Activated T-cell treated with anti-CD3 and anti-CD28 coated beads for 4 hours (primary cell): ENCODE measurements around the gene UNC79.

Source experiments
- DNase-seq: peaks from one replicate; pipeline ENCODE4 v3.0.0-alpha.2; 2020

Gene UNC79

DNA sequence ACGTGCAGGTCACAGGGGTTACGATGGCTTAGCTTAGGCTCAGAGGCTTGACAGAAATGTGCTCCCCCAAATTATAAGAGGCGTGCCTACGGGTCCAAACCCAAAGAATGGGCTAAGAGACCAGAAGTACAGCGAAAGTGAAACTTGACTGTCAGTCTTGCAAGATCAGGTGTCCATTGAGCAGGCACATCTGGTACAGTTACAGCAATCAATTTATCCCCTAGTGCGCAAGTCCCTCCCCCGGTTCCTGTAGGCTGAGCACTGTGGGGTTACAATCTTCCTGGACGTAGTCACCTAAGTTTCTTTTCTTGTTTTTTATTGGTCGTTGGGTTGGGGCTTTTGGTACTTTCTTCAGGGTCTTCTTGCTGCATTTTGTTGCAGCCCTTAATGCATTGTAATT lies 134.2 kb downstream of the UNC79 start:
- no peak for DNase-seq

DNA sequence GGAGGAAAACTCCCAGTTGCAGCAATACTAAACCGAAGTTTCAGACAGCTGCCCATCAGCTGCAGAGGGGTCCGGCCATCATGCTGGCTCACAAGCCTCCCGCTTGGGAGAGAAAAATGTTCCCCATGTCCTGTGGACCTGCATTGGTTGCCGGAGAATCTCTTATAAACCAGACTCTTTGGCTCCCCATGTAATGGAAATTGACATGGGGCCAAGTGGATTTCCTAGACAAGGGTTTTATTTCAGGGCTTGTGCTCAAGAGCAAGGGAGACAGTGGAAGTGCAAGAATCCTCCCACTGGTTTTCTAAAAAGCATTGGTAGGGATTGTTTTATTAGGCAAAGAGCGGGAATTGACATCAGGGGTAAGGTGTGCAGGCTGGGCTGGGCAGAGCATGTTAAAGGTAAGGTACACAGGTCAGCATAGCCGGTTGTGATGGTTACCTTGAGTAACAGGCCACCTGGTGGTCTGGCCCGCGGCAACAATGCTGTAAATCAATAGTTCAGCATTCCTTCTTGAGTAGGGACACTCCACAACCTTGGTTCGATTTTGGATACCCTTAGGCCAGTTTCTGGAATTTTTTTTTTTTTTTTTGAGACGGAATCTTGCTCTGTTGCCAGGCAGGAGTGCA lies 135.4 kb downstream of the UNC79 start:
- DNase-seq, result no peak

DNA sequence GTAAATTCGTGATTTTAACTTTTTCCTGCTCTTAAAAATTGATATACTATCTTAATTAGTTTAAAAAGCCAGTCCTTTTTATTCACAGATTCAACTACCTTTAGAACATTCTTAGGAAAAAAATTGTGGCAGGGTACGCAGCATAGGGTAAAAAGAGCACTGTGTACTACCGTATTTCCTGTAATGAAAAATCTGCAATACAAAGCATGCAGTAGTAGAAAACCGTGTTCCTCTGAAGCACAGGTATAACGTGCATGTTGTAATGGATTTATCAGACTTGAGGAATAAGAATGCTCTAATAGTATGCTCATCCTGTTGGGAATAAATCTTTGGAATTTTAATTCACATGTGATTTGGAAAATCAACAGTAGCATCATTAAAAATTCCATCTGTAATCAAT lies 140.5 kb downstream of the UNC79 start:
- no peak for DNase-seq

DNA sequence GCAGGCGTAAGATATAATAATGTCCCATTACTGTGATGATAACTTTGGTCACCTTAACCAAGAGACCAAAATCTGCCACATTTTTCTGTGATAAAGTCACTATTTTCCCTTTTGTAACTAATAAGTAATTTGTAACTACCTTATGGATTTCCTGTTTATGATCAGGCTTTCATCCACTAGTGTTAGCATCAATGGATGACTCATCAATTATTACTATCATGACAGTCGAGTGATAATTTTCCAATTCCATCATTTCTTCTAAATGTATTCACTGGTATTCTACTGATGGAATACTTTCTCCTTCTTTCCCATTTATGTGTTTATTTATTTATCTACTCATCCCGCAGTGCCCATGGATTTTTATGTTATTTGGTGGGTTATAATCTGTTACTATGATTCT lies 148.4 kb downstream of the UNC79 start:
- DNase-seq, result no peak

DNA sequence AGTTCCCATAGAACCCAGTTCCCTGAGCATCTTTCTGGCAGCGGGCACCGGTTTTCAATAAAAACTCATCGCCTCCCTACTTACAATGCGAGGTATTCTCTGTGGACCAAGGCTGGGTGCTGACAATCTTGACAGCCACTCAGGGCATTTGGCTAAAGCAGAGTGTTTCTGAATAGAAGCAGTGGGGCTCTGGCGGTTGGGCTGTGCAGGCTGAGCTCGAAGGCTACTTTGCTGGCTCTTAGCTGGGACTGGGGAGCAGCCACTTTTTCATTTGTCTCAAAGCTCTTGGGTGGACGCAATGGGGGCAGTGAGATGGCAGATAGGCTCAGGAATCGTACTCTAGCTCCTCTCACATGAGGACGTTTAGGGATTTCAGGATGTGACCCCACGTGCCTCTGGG lies 151.8 kb downstream of the UNC79 start:
- DNase-seq, result no peak

DNA sequence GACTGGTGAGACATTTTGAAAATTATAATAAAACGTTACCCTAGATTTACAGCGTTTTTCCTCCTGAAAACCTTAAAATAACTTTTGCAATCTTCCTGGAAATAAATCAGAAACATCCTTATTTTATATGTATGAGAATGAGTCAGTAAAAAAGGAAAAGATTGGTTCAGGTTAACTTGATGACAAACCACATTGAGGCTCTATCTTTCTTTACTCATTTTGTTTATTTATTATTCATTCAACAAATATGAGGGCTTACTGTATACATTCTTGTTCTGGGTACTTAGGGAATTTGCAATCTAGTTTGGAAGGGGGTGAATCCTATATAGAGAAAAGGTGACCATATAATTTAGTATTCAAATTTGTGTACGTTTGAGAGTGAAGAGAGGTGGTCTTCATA lies 156.6 kb downstream of the UNC79 start:
- no peak for DNase-seq

DNA sequence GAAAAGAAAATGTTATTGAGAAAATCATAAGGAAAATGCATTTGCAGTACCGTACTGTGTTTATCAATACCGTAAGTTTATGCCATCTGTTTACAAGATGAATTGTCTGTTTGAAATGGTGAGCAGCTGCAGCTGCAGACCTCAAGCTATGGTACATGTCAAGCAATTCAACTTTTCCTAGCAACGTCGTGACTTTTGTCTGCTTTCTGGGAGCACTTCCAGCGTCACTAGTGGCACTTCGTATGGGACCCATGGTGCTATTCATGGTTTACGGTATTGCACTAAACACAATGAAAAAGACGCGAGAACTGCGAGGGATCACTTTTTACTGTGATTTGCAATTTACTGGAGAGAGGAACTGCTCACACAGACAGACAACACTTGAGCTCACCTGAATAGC lies 160.8 kb downstream of the UNC79 start:
- DNase-seq, result no peak

DNA sequence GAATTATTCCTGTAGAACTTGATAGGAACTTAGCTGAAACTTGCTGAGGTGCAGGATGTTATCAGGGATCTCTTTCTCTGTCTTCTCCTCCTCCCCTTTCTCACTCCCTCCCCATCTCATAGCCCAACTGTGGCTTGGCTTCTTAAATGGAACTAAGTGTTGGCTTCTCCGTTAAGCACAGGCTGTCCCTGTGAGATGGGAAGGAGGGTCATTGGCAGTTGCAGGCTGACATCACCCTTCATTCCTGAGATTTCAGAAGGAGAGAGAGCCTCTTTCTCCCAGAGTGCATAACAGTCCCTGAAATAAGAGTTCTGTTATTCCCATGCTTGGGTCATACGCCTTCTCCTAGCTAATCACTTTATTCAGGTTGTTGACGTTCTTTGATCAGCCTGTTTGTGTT lies 162.0 kb downstream of the UNC79 start:
- DNase-seq, result no peak

DNA sequence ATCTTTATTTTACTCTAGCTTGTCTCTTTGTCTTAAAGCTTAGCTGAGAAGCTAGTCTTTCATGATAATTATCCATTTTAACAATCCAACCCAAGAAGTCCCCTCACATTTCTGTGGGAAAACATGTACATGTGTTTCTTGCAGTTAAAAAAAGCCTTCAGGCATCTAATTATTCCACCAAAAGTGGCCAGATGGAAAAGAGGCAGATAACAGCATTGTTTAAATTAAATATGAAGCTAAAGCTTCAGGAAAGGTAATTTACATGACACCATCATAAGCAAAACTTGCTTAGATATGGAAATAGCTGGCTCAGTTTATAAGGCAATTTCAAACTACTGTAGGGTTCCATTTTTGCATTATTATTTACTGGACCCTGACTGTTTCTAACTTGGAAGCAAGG lies 175.4 kb downstream of the UNC79 start:
- no peak for DNase-seq

DNA sequence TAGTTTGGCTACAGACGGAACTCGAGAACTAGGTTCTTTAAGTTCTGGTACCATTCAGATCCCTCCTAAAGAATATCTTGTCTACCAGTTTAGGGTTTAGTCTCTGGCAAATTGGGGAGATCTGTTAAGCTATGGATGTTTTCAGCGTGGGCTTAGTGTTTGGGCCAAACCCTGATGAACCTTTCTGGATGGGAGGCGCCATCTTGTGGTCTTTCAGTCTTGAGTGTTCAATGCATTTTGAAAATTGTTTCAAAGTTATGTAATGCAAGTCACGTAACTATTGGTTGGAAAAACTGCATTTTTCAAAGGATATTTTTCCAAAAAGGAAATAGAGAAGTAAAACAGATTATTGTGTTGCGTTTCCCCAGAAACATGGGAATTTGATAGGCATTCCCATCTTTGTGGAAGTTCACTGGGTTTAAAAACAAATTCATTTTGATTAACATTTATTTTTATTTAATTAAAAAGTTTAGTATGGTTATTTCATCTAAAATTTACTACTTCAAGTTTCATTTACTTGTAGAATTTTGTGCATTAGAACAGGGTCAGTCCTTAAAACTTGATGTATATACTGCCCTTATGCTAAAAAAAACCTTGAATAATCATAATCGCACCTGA lies 188.5 kb downstream of the UNC79 start:
- no peak for DNase-seq

DNA sequence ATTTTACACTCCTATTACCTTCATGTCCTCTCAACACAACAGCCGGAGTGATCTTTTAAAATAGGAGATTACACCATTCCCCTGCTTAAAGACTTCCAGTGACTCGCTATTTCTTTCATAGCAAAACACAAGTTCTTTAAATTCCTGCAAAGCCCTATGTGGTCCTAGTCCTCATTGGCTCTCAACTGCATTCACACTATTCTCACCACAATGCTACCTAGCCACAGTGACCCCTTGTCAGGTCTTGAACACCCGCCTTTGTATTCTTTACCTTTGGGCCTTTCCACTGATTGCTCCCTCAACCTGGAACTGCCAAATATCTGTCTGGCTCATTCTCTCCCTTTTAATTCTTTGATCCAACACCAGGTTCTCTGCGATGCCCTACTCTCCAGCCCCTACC lies 197.3 kb downstream of the UNC79 start:
- DNase-seq, result no peak

DNA sequence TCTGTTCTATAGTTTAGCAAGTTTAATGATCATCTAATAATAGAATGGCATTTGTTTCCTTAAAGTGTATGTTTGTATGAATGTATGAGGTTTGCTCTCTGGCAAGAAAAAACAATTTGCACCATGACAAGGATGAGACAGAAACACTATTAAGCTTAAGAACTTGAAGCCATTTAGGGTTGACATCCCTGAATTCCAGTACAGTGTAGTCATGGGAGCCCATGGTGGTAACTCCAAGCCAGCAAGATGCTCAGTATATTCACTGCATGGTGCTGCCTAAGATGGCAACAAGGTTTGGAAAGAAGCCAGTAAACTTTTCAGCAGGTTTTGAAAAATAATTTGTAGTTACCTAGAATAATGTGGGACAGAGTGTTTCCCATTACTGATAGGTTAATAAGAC lies 198.9 kb downstream of the UNC79 start:
- no peak for DNase-seq

DNA sequence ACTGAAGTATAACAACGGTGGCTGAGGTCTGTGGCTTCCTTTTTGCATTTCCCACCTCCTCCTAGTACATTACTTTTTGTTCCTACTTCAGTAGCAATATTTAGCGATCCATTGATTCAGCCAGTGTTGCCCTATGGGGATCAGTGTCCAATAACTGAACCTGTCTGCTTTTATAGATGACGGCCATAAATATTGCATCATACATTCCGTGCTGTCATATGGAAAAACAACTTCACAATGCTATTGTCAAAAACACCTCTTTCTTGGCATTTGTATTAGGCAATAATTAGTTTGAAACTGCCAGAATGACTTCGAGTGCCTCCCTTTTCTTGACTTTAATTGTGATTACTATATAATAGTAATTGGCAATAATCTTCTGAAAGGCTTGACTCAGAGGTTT lies 208.1 kb downstream of the UNC79 start:
- DNase-seq, result no peak

DNA sequence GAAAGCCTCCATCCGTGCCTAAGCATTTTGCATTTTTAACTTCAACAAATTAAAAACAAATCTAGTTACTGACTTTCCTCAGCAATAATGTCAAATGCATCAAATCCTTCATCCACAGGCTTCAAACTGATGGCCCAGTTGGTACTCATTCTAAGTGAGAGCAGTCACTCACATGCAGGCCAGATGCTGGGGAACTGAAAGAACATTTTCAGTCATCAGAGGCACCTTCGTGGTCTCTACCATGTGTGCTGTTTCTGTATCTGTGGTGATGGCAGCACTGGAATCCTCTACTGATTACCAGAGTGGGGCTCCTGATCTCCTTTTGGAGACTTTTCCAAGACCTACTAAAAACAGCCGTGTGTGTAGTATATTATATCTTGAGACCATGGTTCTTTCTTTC lies 212.4 kb downstream of the UNC79 start:
- no peak for DNase-seq

DNA sequence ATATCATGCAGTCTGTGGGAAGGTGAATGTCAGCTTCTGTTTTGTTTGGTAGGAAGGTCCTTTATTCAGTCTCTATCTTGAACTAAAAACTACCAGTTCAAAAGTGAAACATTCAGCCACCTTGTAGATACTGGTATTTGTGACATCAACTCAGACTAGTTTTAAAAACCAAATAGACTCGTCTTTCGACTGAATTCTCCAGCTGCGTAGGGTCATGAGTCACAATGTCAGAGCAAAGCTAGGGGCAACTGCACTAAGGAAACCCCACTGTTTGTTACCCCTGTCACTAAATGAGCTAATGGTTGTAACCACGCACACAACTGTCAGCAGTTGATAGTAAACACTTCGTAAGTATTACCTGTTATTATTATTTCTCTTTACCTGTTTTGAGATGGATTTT lies 212.9 kb downstream of the UNC79 start:
- DNase-seq, result no peak

DNA sequence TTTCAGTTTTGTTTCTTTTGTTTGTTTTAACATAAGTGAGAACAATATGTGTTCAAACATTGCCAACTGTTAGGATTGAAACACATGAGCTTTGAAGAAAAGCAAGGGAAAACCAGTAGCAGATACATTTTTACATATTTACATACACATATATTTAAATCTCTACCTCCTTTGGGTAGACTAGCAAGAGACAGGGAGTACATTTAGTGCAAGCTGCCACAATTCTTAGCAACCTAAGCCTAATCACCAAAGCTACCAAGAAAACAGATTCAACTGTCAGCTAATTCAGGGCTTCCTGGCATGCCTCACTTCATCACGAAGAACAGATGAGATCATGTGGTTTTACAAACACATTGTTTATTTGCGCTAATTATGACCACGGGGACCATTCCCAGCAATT lies 214.5 kb downstream of the UNC79 start:
- DNase-seq, result no peak

DNA sequence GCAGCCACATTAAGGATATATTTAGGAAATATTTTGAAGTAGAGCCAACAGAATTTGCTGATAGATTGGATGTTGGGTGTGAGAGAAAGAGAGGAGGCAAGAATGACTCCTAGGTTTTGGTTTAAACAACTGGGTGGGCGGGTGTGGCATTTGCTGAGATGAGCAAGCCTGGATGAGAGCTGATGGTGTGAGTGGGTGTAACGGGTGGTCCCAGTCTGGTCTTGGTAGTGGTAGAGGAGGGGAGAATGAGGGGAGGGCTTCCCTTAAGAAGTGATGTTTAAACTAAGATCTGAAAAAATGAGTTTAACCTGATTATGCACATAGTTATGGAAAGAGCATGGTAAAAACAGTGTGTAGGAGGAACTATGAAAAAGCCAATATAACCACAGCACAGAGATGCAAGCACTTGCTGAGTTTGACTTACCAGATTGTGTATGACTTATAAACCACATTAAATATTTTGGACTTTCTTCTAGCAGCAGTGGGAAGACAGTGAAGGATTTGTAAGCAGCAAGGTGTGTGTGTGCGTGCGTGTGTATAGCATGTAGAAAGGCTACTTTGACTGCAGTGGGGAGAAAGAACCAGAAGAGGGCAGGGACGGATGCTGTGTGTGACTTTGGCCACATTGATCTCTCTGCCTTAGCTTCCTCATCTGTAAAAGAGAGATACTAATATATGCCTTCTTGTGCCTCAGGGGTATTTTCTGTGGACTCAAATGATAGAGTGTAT lies 217.9 kb downstream of the UNC79 start:
- DNase-seq, result no peak

DNA sequence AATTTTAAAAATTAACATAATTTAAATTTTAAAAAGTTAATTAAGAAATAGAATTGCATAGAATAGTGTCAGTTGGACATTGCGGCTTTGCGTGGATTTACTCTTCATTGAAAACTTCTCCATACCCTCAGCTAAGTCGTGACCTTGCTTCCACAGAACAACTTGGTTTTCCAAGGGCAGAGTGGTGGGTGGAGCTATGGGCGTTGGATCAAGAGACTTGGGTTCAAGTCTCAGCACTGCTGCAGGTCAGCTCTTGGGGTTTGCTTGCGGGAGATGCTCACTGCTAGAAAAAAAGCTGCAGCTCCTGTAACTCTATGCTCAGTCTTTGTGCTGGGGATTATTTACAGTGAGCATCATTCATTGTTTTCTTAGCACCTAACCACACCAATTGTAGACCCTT lies 223.9 kb downstream of the UNC79 start:
- no peak for DNase-seq

DNA sequence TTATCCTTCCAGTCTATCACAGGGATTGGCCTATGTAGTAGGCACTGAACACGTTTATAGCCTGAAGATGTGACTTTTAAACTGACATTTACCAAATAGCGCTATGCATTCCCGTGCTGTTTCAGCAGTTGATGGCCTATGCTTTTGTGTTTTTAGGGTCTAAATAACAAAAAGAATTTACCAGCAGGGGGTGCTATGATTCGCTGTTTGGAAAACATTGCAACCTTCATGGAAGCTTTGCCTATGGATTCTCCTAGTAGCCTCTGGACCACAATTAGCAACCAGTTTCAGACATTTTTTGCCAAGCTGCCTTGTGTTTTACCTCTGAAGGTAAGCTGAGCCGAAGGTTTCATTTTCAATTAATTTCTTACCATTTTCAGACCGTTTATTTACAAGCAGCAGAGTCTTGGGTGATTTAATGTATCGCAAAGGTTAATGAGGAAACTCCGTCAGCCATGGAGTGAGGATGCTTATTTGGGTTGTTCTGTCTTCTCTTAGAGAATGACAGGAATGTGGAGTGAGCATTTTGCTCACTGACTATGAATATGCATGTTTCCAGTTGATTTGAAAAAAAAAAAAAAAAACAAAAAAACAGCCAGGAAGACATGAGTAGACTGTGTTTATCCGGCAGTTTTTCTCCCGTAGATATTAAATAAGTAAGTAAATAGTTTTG lies 224.5 kb downstream of the UNC79 start:
- DNase-seq, result no peak

DNA sequence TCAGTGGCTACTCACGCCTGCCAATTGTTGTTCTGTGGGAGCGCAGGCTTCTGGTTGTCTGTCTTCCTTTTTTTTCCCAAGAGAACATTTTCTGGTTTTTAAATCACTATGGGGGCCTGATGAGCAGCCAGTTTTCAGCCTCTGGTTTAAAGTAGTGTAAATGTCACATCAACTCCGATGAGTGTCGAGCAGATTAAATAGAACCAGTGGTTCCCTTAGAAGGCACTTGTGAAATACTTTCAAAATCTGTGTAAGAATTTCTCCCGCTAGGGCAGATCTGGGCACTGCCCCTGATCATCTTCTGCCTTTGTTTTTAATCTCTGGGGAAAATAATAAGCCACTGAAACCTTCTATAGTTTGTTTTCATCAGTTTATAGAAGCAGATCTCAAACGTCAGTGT lies 227.1 kb downstream of the UNC79 start:
- DNase-seq, result no peak

DNA sequence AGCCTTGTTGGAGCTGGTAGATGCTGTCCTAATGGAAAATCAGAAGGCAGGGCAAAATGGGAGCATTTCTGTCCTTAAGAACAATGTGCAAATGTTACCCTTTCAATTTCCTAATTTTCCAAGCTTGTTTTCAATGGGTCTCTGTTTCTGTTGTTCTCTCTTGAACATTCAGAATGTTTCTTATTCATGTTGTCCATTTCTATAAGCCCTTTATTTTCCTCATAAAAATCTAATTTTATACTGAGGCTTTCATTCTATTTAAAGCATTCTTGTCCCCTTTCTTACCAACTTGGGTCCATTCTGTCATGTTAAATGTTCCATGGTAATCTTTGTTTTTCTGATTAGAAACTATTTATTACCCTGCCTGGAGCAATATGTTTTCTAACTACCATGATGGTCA lies 232.6 kb downstream of the UNC79 start:
- no peak for DNase-seq

DNA sequence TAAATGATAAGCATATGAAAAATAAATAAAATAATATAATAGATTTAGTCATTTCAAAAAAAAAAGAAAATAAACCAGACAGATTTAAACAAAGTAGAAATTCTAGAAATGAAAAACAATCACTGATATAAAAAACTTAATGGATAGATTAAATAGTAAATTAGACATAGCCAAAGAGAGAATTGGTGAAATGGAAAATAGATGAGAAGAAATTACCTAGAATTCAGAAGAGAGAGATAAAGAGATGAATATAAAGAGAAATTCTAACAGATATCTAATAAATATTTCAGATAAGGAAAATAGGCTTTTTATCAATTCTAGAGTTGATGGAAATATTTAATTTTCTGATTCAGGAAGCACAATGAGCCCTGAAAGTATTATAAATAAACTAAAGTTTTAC lies 234.4 kb downstream of the UNC79 start:
- DNase-seq, result no peak

DNA sequence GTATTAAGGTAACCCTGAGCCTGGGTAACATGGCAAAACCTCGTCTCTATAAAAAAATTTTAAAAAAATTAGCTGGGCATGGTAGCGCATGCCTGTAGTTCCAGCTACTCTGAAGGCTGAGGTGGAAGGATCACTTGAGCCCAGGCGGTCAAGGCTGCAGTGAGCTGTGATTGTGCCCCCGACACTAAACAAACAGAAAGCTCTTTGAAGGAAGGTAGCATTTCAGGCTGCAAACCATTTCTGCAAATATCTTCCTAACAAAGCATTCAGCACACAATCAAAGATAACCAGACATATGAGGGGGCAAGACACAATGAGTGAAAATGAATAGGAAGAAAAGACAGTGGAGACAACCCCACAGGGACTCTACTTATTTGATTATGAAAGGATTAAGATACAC lies 238.9 kb downstream of the UNC79 start:
- no peak for DNase-seq

DNA sequence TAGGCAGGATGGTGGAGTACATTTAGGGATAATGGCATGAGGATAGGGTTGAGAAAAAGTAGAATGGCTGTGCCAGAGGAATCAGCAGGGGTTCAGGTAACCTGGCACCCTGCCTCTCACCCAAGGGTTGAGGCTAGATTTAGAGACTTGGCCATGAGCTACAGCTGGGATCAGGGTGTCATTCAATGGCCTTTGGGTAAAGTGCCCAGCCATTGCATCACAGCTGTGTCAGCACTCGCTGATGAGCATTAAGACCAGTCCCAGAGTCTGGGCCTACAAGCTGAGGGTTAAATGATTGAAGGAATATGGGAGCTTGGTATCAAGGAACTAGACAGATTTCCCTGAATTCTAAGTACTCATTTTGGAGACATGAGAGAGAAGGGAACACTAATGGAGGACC lies 243.6 kb downstream of the UNC79 start:
- DNase-seq, result no peak
